HG03045 (cell line): ENCODE data around the gene SMYD3.
"Not testable (repeated sequence)": the region's sequence is repeated elsewhere in the genome, so short reads cannot be mapped to it uniquely, and the experiment has no call there.

ENCODE experiments used
- ATAC-seq: cut with Tn5 transposase; IDR thresholded peaks from one replicate; pipeline ENCODE4 v1.9.1; 2021; ENCODE audit warnings: mild to moderate bottlenecking, moderate library complexity; ENCODE audit not compliant: unreplicated experiment

SMYD3 gene

DNA sequence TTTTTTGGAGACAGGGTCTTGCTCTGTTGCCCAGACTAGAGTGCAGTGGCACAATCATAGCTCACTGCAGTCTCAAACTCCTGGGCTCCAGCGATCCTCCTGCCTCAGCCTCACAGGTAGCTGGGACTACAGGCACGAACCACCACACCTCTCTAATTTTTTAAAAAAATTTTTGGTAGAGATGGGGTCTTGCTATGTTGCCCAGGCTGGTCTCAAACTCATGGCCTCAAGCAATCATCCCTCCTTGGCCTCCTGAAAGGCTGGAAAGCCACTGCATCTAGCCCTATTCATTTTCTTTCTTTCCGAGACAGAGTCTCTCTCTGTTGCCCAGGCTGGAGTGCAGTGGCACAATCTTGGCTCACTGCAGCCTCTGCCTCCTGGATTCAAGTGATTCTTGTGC lies 793.1 kb downstream of the SMYD3 start:
- not testable (repeated sequence) for ATAC-seq

DNA sequence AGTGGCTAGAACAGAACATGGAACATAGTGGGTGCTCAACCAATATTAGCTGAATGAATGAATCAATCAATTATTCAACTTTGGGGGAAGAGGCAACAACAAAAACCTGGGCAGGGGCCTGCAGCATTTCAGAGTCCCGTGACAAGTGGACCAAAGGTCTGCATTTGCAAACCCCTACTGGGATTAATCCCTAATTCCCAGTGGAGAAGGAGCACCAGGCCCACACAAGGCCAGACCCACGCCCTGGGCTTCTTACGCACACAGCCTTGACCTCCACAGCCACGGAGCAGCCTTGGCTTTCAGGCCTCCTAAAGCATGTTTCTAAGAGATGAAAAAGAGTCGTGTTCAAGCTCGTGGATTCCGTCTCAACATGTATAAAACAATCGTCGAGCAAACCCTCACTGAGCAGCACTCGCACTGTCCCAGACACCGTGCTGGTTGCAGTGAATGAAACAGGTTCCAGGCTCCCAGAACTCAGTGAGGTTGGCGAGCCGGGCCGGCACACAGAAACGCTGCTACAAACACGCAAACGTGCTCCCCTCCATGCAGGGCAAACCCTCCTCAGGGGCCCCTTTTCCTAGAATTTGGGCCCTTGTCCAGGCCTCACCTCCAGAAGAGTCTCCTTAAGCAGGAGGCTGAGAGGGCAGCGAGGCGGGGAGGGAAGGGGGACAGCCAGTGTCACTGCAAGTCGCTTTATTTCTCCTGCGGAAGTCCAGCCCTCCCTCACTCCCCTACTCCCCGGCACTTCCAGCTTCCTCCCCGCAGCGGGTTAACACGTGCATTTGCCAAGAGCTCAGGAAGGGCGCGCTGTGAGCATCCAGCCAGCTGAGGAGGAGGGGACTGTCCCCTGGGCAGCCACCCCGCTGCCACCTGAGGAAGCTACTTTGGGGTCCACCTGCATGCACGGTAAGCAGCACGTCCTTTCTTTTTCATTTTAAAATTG lies 795.8 kb downstream of the SMYD3 start:
- ATAC-seq: no peak

DNA sequence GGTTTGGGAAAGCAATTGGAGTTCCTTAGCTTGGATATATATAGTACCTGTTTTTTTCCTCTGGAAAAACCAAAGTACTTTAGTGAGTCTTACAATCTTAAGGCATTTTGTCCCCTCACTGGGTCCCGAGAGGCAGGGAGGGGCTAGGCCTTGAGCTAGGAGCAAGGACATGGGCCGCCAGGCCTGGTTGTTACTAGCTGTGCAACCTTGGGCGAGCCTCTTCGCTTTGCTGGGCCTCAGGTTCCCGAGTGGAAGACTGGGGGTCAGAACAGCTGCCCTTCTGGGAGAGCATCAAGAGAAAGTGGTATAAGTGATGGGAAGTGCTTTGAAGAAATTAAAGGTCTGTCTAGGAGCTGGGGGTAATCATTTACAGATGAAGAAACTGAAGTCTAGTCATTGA lies 799.1 kb downstream of the SMYD3 start:
- no peak for ATAC-seq

DNA sequence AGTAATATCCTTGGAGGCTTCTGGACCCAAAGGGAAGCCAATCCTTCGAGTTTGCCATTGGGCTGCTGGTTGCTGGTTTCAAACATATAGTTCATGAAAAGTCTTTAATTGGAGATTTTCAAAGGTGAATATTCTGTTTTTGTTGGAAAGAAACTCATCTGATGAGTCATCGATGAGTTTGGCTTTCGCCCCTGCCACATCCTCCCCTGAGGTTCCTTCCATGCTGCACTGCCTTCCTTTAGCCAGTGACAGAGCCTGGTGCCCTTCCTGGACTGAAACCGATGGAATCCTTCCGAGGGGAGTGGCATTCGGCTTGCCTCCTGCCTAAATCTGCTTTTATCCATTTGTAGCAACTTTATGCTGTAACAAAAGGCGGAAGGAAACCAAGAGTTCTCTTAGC lies 802.3 kb downstream of the SMYD3 start:
- ATAC-seq: no peak

DNA sequence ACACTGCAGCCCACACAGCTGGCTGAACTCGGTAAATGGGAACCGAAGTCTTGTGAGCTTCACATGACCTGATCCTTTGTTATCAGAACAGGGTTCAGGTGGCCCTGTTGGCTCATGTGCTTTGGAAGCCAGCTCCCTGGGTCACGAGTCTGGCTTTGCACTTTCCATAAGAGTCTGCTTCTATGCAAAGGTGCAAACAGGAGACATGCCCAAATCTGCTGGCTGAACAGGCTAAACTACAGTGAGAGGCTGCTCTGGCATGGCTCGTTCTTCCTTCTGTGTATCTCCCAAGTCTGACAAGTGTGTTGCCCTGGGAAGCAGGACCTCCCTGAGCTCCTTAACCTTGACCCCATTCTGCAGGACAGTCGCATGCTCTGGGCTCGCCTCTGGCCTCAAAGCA lies 802.7 kb downstream of the SMYD3 start:
- no peak for ATAC-seq

DNA sequence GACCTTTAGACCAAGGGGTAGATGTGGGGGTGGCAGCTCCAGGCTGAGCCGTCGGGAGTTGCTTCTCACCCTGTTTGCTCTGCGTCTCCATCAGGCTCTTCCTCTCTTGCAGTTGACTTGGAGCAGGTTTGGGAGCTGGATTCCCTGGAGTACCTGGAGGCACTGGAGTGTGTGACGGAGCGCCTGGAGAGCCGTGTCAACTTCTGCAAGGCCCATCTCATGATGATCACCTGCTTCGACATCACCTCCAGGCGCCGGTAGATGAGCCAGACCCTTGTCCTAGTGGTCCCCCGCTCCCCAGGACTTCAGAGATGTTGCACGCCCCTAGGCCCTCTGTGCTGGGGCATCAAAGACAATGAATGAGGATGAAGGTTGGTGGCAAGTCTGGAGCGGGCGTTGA lies 804.7 kb downstream of the SMYD3 start:
- ATAC-seq: no peak

DNA sequence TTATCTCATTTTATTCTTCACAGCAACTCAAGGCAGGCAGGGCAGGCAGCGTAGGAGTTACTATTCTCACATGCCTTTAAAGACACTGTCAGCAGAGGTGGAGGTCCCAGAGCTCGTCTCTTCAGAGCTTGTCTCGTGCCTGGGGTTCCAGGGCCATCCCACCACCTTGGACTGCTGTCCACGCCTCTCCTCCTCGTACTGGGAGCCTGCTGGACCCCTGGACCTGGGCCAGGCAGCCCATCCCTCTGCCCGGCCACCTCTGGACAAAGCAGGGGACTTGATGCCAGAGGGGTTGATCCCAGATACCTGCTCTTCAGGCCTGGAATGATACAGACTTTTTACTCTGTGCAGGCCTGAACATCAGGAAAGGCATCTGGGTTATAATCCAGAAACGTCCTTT lies 805.4 kb downstream of the SMYD3 start:
- ATAC-seq: no peak

DNA sequence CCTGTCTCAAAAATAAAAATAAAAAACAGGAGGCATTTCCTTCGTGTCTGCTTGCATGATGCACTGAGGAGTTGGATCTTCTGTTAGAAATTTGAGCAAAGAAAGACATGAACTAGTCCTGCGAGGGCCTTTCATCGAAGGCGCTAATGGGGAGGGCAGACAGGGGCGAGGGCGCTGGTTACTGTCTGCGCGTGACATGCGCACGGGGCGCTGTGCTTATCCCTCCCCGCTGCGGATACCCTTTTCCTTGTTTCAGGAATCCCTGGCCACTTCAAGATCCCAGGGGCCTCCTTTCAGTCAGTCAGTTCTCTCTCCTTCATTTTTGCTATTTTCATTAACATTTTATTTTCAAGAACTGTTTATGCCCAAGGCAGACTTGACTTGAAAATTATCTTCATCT lies 806.4 kb downstream of the SMYD3 start:
- ATAC-seq: no peak
